Keratinocyte (primary cell): ENCODE measurements around the gene MIEF2. TPM values are rescaled to one million over a fixed set of nuclear protein-coding genes. Genes with fewer than 3 reads are reported as not detected.

ENCODE experiments used
- DNase-seq: peaks from one replicate; pipeline ENCODE4 v3.0.0-alpha.2; 2011; ENCODE audit warnings: low read depth, missing footprints, low spot score
- FAIRE-seq: peaks from 2 replicates; lab custom pipeline; 2011; peaks lifted over from hg19 to GRCh38; lab: Jason Lieb, UNC
- H2AFZ ChIP-seq: 2 replicates; pipeline ENCODE4 v1.6.0; 2012; ENCODE audit warnings: low read length, control low read depth, inconsistent platforms; ENCODE audit not compliant: control insufficient read depth
- H3K27ac ChIP-seq: 2 replicates; pipeline ENCODE4 v1.5.1; 2011; ENCODE audit warnings: low read length; ENCODE audit not compliant: control insufficient read depth, insufficient read depth
- H3K27me3 ChIP-seq: 3 replicates; pipeline ENCODE4 v1.6.0; 2011; ENCODE audit warnings: low read length; ENCODE audit not compliant: control insufficient read depth, insufficient read depth; ENCODE audit errors: extremely low read depth
- H3K36me3 ChIP-seq, 2 experiments: 2 replicates in 1 of 2; 3 replicates in 1 of 2; pipeline ENCODE4 v1.5.1; 2011; ENCODE audit warnings: low read length in 2 of 2, mild to moderate bottlenecking in 1 of 2; ENCODE audit not compliant: control insufficient read depth in 2 of 2, insufficient read depth in 2 of 2; ENCODE audit errors: extremely low read depth in 1 of 2
- H3K4me1 ChIP-seq: 3 replicates; pipeline ENCODE4 v1.5.1; 2011; ENCODE audit warnings: low read length; ENCODE audit not compliant: control insufficient read depth, insufficient read depth; ENCODE audit errors: extremely low read depth
- H3K4me2 ChIP-seq: 3 replicates; pipeline ENCODE4 v1.6.0; 2011; ENCODE audit warnings: low read depth, low read length; ENCODE audit not compliant: control insufficient read depth, insufficient read depth; ENCODE audit errors: extremely low read depth
- H3K4me3 ChIP-seq, 3 experiments: fragments of 200-600 bp in 1 of 3; sonication (generic) in 1 of 3; 2 replicates in 2 of 3; 3 replicates in 1 of 3; pipeline ENCODE4 v1.5.1; 2011 to 2016; ENCODE audit warnings: low read length in 3 of 3, mild to moderate bottlenecking in 3 of 3, control low read depth in 2 of 3, inconsistent platforms in 1 of 3, low read depth in 1 of 3, mixed read lengths in 1 of 3, mixed run types in 1 of 3, moderate library complexity in 1 of 3; ENCODE audit not compliant: control insufficient read depth in 2 of 3, insufficient read depth in 2 of 3; ENCODE audit errors: extremely low read depth in 1 of 3
- H3K79me2 ChIP-seq: 2 replicates; pipeline ENCODE4 v1.6.0; 2012; ENCODE audit warnings: low read length; ENCODE audit not compliant: control insufficient read depth, insufficient read depth
- H3K9ac ChIP-seq: 3 replicates; pipeline ENCODE4 v1.6.0; 2011; ENCODE audit warnings: low read length; ENCODE audit not compliant: control insufficient read depth, insufficient read depth; ENCODE audit errors: extremely low read depth
- H3K9me1 ChIP-seq: 3 replicates; pipeline ENCODE4 v1.6.0; 2011; ENCODE audit warnings: low read length; ENCODE audit not compliant: control insufficient read depth, insufficient read depth; ENCODE audit errors: extremely low read depth
- H3K9me3 ChIP-seq: 2 replicates; pipeline ENCODE4 v1.5.1; 2012; ENCODE audit warnings: low read depth, low read length; ENCODE audit not compliant: control insufficient read depth
- H4K20me1 ChIP-seq: 3 replicates; pipeline ENCODE4 v1.6.0; 2011; ENCODE audit warnings: low read length; ENCODE audit not compliant: control insufficient read depth, insufficient read depth; ENCODE audit errors: extremely low read depth
- EZH2 ChIP-seq: IDR thresholded peaks from one replicate; pipeline ENCODE4 v1.6.1; 2012; ENCODE audit warnings: inconsistent platforms, mild to moderate bottlenecking, low read length, moderate library complexity
- dilution Hi-C: fragments of 300-500 bp; cut with MboI; formaldehyde crosslinking; loops from one replicate; pipeline ENCODE4 v1.7.0; 2020; ENCODE audit warnings: low sequenced_read_pairs; ENCODE audit not compliant: extremely low pct_ligation_motif_present
- polyA plus RNA-seq, 5 experiments: library from polyadenylated mRNA; depleted of rRNA in 3 of 5; stranded (reverse) in 3 of 5; stranded (forward) in 1 of 5; unstranded in 1 of 5; fragments of >200 nt; gene quantifications; 1 replicate in 1 of 5; 2 replicates in 3 of 5; 3 replicates in 1 of 5; pipeline versions ENCODE4 v1.2.1 to v1.2.3, GENCODE V29; 2011 to 2012; ENCODE audit warnings: missing spikeins in 2 of 5, low read depth in 1 of 5, low replicate concordance in 1 of 5
- TF ChIP-seq, protein P1 (sequence below), 3 experiments: IDR thresholded peaks in 1 of 3; conservative IDR thresholded peaks in 1 of 3; optimal IDR thresholded peaks in 1 of 3; 2 replicates in 2 of 3; 3 replicates in 1 of 3; pipeline versions ENCODE3 to v1.5.1; 2011; ENCODE audit warnings: low read length in 3 of 3, mild to moderate bottlenecking in 3 of 3, moderate library complexity in 2 of 3, control low read depth in 1 of 3, inconsistent platforms in 1 of 3; ENCODE audit not compliant: insufficient read depth in 2 of 3; ENCODE audit errors: extremely low read depth in 1 of 3

The MIEF2 gene
- polyA plus RNA-seq, 1 donor (not counting 4 experiments of a cell fraction or from before 2014, with no cell fraction given) = 7.9 TPM

DNA sequence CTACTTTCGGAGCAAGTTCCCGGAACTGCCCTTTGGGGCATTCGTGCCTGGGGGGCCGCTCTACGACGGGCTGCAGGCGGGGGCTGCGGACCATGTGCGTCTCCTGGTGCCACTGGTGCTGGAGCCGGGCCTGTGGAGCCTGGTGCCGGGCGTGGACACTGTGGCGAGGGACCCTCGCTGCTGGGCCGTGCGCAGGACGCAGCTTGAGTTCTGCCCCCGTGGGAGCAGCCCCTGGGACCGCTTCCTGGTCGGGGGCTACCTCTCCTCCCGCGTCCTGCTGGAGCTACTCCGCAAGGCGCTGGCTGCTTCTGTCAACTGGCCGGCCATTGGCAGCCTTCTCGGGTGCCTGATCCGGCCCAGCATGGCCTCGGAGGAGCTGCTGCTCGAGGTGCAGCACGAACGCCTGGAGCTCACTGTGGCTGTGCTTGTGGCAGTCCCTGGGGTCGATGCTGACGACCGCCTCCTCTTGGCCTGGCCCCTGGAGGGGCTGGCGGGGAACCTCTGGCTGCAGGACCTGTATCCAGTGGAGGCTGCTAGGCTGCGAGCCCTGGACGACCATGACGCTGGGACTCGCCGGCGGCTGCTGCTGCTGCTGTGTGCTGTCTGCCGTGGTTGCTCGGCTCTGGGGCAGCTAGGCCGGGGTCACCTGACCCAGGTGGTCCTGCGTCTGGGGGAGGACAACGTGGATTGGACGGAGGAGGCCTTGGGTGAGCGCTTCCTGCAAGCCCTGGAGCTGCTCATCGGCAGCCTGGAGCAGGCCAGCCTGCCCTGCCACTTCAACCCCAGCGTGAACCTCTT, 3.6 kb downstream of the MIEF2 start:
- peaks cover 15% of the 10 kb centered on the region for H3K79me2 ChIP-seq
- H3K9me1 ChIP-seq = peaks cover 3% of the 10 kb centered on the region
- no peak overlapping the region for H3K4me3 ChIP-seq
- no peak overlapping the region for H2AFZ ChIP-seq
- TF ChIP-seq EZH2 = no peak
- TF ChIP-seq, protein P1, sequence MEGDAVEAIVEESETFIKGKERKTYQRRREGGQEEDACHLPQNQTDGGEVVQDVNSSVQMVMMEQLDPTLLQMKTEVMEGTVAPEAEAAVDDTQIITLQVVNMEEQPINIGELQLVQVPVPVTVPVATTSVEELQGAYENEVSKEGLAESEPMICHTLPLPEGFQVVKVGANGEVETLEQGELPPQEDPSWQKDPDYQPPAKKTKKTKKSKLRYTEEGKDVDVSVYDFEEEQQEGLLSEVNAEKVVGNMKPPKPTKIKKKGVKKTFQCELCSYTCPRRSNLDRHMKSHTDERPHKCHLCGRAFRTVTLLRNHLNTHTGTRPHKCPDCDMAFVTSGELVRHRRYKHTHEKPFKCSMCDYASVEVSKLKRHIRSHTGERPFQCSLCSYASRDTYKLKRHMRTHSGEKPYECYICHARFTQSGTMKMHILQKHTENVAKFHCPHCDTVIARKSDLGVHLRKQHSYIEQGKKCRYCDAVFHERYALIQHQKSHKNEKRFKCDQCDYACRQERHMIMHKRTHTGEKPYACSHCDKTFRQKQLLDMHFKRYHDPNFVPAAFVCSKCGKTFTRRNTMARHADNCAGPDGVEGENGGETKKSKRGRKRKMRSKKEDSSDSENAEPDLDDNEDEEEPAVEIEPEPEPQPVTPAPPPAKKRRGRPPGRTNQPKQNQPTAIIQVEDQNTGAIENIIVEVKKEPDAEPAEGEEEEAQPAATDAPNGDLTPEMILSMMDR (optimal IDR thresholded peaks at IDR 0.05 in 1 of 3, IDR thresholded peaks at IDR 0.05 in 1 of 3, conservative IDR thresholded peaks at IDR 0.05 in 1 of 3; ENCODE audit: extremely low read depth in 1 of 3, insufficient read depth in 2 of 3, low read length in 3 of 3) = no peak
- H3K27ac ChIP-seq = no peak overlapping the region
- FAIRE-seq (no peak), DNase-seq (no peak)
- H3K36me3 ChIP-seq = peaks cover 9 to 17% of the 10 kb centered on the region in 2 experiments
- no peaks in the 10 kb centered on the region for H4K20me1 ChIP-seq
- H3K9ac ChIP-seq = no peak overlapping the region
- H3K27me3 ChIP-seq = no peaks in the 10 kb centered on the region
- no peaks in the 10 kb centered on the region for H3K9me3 ChIP-seq
- dilution Hi-C loops = no loop called here
- H3K4me1 ChIP-seq = peaks cover 28% of the 10 kb centered on the region
- no peak overlapping the region for H3K4me2 ChIP-seq

DNA sequence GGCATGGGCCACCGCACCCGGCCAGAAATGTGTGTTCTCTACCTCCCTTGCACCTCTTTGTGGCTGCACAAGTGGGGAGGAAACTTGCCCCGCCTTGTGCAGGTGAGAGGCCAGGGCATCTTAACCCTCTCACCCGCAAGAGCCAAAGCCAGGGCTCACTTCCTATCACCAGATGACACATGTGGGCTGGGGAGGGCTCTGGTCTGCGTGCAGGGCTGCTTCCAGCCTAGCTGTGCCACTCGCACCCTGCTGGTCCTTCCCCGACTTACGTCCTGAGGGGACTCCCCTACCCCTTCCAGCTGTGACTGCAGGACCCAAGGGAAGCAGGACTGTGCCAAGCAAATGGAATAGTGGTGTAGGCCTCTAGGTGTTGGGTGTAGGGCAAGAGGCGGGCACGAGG, 6.9 kb downstream of the MIEF2 start:
- peaks cover 9 to 17% of the 10 kb centered on the region in 2 experiments for H3K36me3 ChIP-seq
- no peak for FAIRE-seq
- dilution Hi-C loops = no loop called here

More for the DNA sequence above, 6.9 kb downstream of the MIEF2 start:
- H3K27ac ChIP-seq = no peak overlapping the region
- peaks cover 11% of the 10 kb centered on the region for H3K4me1 ChIP-seq
- no peak overlapping the region for H3K9ac ChIP-seq
- no peaks in the 10 kb centered on the region for H3K9me1 ChIP-seq
- H4K20me1 ChIP-seq = no peaks in the 10 kb centered on the region
- H3K4me2 ChIP-seq = no peak overlapping the region
- no peak for TF ChIP-seq EZH2
- TF ChIP-seq, protein P1 (optimal IDR thresholded peaks at IDR 0.05 in 1 of 3, IDR thresholded peaks at IDR 0.05 in 1 of 3, conservative IDR thresholded peaks at IDR 0.05 in 1 of 3; ENCODE audit: extremely low read depth in 1 of 3, insufficient read depth in 2 of 3, low read length in 3 of 3) = no peak
- H3K4me3 ChIP-seq = no peak overlapping the region
- no peaks in the 10 kb centered on the region for H3K9me3 ChIP-seq
- no peaks in the 10 kb centered on the region for H3K27me3 ChIP-seq
- H2AFZ ChIP-seq = no peak overlapping the region
- no peak for DNase-seq
- H3K79me2 ChIP-seq = peaks cover 2% of the 10 kb centered on the region
